ENCODE measurements around the gene ALDH3B1.

The ALDH3B1 gene

GRCh38 chr11:68048681-68049508, 38.8 kb downstream of the ALDH3B1 start:
- ChIA-PET CTCF (no interaction called here), POLR2A (no interaction called here)
- no peak for DNase-seq (ENCODE audit: extremely low spot score)
- TF ChIP-seq TARDBP (IDR thresholded peaks at IDR 0.05) (no peak), NFRKB (IDR thresholded peaks at IDR 0.05) (no peak), ARNT (IDR thresholded peaks at IDR 0.05) (no peak), SP1 (IDR thresholded peaks at IDR 0.05) (no peak), SUZ12 (IDR thresholded peaks at IDR 0.05) (no peak), PKNOX1 (IDR thresholded peaks at IDR 0.05) (no peak), ZNF384 (IDR thresholded peaks at IDR 0.05) (no peak), ELF4 (IDR thresholded peaks at IDR 0.05) (no peak), CTBP1 (IDR thresholded peaks at IDR 0.05; ENCODE audit: borderline replicate concordance) (no peak), HDGF (IDR thresholded peaks at IDR 0.05; ENCODE audit: borderline replicate concordance) (no peak), FOXK2 (IDR thresholded peaks at IDR 0.05) (no peak), L3MBTL2 (conservative IDR thresholded peaks at IDR 0.05) (no peak), LEF1 (IDR thresholded peaks at IDR 0.05; ENCODE audit: borderline replicate concordance) (no peak), BHLHE40 (IDR thresholded peaks at IDR 0.05; ENCODE audit: borderline replicate concordance) (no peak), FOXM1 (IDR thresholded peaks at IDR 0.05; ENCODE audit: borderline replicate concordance) (no peak), FOXA1 (IDR thresholded peaks at IDR 0.05) (no peak)

GRCh38 chr11:68049509-68050370, 39.6 kb downstream of the ALDH3B1 start:
- no peak for TF ChIP-seq LEF1 (IDR thresholded peaks at IDR 0.05; ENCODE audit: borderline replicate concordance)
- TF ChIP-seq FOXM1 (IDR thresholded peaks at IDR 0.05; ENCODE audit: borderline replicate concordance): no peak
- no peak for TF ChIP-seq SUZ12 (IDR thresholded peaks at IDR 0.05)
- no peak for TF ChIP-seq NFRKB (IDR thresholded peaks at IDR 0.05)
- TF ChIP-seq TARDBP (IDR thresholded peaks at IDR 0.05): no peak
- ChIA-PET CTCF (no interaction called here), POLR2A (no interaction called here)

GRCh38 chr11:68050371-68050841, 40.3 kb downstream of the ALDH3B1 start:
- CTCF ChIA-PET: no interaction called here
- POLR2A ChIA-PET: no interaction called here
- no peak for TF ChIP-seq SUZ12 (IDR thresholded peaks at IDR 0.05)
- no peak for TF ChIP-seq HDGF (IDR thresholded peaks at IDR 0.05; ENCODE audit: borderline replicate concordance)
- TF ChIP-seq TARDBP (IDR thresholded peaks at IDR 0.05): no peak
- no peak for TF ChIP-seq FOXA1 (IDR thresholded peaks at IDR 0.05)
- TF ChIP-seq ARNT (IDR thresholded peaks at IDR 0.05): no peak
- TF ChIP-seq BHLHE40 (IDR thresholded peaks at IDR 0.05; ENCODE audit: borderline replicate concordance): no peak
- TF ChIP-seq L3MBTL2 (conservative IDR thresholded peaks at IDR 0.05): no peak
- TF ChIP-seq FOXM1 (IDR thresholded peaks at IDR 0.05; ENCODE audit: borderline replicate concordance): no peak
- TF ChIP-seq SP1 (IDR thresholded peaks at IDR 0.05): no peak
- no peak for TF ChIP-seq CTBP1 (IDR thresholded peaks at IDR 0.05; ENCODE audit: borderline replicate concordance)
- DNase-seq (ENCODE audit: extremely low spot score): no peak

More at GRCh38 chr11:68049509-68050370, 39.6 kb downstream of the ALDH3B1 start:
- DNase-seq (ENCODE audit: extremely low spot score): no peak

- TF ChIP-seq NFRKB (IDR thresholded peaks at IDR 0.05) (no peak), ELF4 (IDR thresholded peaks at IDR 0.05) (no peak), FOXA1 (IDR thresholded peaks at IDR 0.05) (no peak), FOXK2 (IDR thresholded peaks at IDR 0.05) (no peak), LEF1 (IDR thresholded peaks at IDR 0.05; ENCODE audit: borderline replicate concordance) (no peak), BHLHE40 (IDR thresholded peaks at IDR 0.05; ENCODE audit: borderline replicate concordance) (no peak), CTBP1 (IDR thresholded peaks at IDR 0.05; ENCODE audit: borderline replicate concordance) (no peak), TARDBP (IDR thresholded peaks at IDR 0.05) (no peak), SUZ12 (IDR thresholded peaks at IDR 0.05) (no peak)
- ChIA-PET POLR2A (no interaction called here), CTCF (no interaction called here)
- DNase-seq (ENCODE audit: extremely low spot score): no peak
Measured at GRCh38 chr11:68051191-68052136, 41.3 kb downstream of the ALDH3B1 start.

- no peak for DNase-seq (ENCODE audit: extremely low spot score)
- POLR2A ChIA-PET: interaction anchor here (1.4 to 1.5 kb wide), 2 partner anchors 9 to 15 kb away, joined by 4 to 5 read pairs; no protein-coding TSS in a partner anchor
- TF ChIP-seq FOXA1 (IDR thresholded peaks at IDR 0.05): no peak
- TF ChIP-seq ZNF384 (IDR thresholded peaks at IDR 0.05): no peak
- no peak for TF ChIP-seq CTBP1 (IDR thresholded peaks at IDR 0.05; ENCODE audit: borderline replicate concordance)
- TF ChIP-seq L3MBTL2 (conservative IDR thresholded peaks at IDR 0.05): no peak
- TF ChIP-seq NFRKB (IDR thresholded peaks at IDR 0.05): no peak
- TF ChIP-seq FOXM1 (IDR thresholded peaks at IDR 0.05; ENCODE audit: borderline replicate concordance): no peak
- TF ChIP-seq SP1 (IDR thresholded peaks at IDR 0.05): no peak
- TF ChIP-seq SUZ12 (IDR thresholded peaks at IDR 0.05): no peak
- TF ChIP-seq PKNOX1 (IDR thresholded peaks at IDR 0.05): no peak
- no peak for TF ChIP-seq TARDBP (IDR thresholded peaks at IDR 0.05)
- TF ChIP-seq ELF4 (IDR thresholded peaks at IDR 0.05): no peak
- no peak for TF ChIP-seq BHLHE40 (IDR thresholded peaks at IDR 0.05; ENCODE audit: borderline replicate concordance)
- no peak for TF ChIP-seq HDGF (IDR thresholded peaks at IDR 0.05; ENCODE audit: borderline replicate concordance)
- TF ChIP-seq LEF1 (IDR thresholded peaks at IDR 0.05; ENCODE audit: borderline replicate concordance): no peak
- TF ChIP-seq ARNT (IDR thresholded peaks at IDR 0.05): no peak
- no peak for TF ChIP-seq FOXK2 (IDR thresholded peaks at IDR 0.05)
- CTCF ChIA-PET: no interaction called here
Measured at GRCh38 chr11:68052137-68052873, 42.2 kb downstream of the ALDH3B1 start.

All from HEK293T (cell line).